K562 (cell line): ENCODE measurements around the gene GPS2. TPM values are rescaled to one million over a fixed set of nuclear protein-coding genes. Genes with fewer than 3 reads are reported as not detected.
A peak's percentile ranks its signal among the peaks of the same experiment; 100 is the strongest.

Experiments used
- ATF7 ChIP-seq: fragments of 450-650 bp; IDR thresholded peaks from 2 replicates; pipeline ENCODE4 v1.7.1; 2014; ENCODE audit warnings: mild to moderate bottlenecking, moderate library complexity
- E4F1 ChIP-seq: fragments of 250-450 bp; sonication (Bioruptor Pico); IDR thresholded peaks from 2 replicates; pipeline ENCODE4 v1.5.0; 2021; ENCODE audit warnings: mild to moderate bottlenecking, borderline replicate concordance
- KDM5B ChIP-seq: fragments of 200-600 bp; sonication (generic); IDR thresholded peaks from 2 replicates; pipeline ENCODE4 v1.6.1; 2012; ENCODE audit warnings: low read depth, mild to moderate bottlenecking, moderate library complexity, low read length, control low read depth, inconsistent platforms; ENCODE audit not compliant: insufficient replicate concordance
- NR2C1 ChIP-seq, 2 experiments: fragments of 450-650 bp; IDR thresholded peaks; 2 replicates each; pipeline ENCODE4 v1.6.1; 2017; ENCODE audit warnings: mild to moderate bottlenecking in 2 of 2, antibody characterized with exemption in 1 of 2, inconsistent platforms in 1 of 2, missing compliant biosample characterization in 1 of 2, missing genetic modification characterization in 1 of 2
- RBBP5 ChIP-seq: fragments of 200-600 bp; sonication (generic); IDR thresholded peaks from 2 replicates; pipeline ENCODE4 v1.6.1; 2012; ENCODE audit warnings: borderline replicate concordance, mild to moderate bottlenecking, low read length, control low read depth, inconsistent platforms; ENCODE audit not compliant: insufficient read depth, poor library complexity, severe bottlenecking
- SP1 ChIP-seq: sonication (generic); formaldehyde crosslinking; IDR thresholded peaks from 2 replicates; pipeline ENCODE4 v1.8.1; 2022; ENCODE audit warnings: mild to moderate bottlenecking, missing genetic modification reagents
- ZFX ChIP-seq: sonication (generic); formaldehyde crosslinking; IDR thresholded peaks from 2 replicates; pipeline ENCODE4 v1.8.0; 2022; ENCODE audit warnings: mild to moderate bottlenecking, missing genetic modification reagents, moderate library complexity
- ZMIZ1 ChIP-seq, 2 experiments: fragments of 150-350 bp in 1 of 2; IDR thresholded peaks; 2 replicates each; pipeline ENCODE4 v1.6.1; 2012 to 2016; ENCODE audit warnings: low read depth in 2 of 2, low read length in 2 of 2, mild to moderate bottlenecking in 1 of 2, moderate library complexity in 1 of 2
- ZNF224 ChIP-seq: sonication (generic); formaldehyde crosslinking; IDR thresholded peaks from 2 replicates; pipeline ENCODE4 v1.8.0; 2022; ENCODE audit warnings: mild to moderate bottlenecking, missing genetic modification reagents
- polyA plus RNA-seq, 8 experiments: library from polyadenylated mRNA; depleted of rRNA in 4 of 8; stranded (reverse) in 5 of 8; unstranded in 3 of 8; fragments of >200 nt; fragmentation: Nextera tagmentation in 2 of 8; fragmentation: Illumina TruSeq in 1 of 8; extraction: Ambion mirVana in 2 of 8; extraction: Trizol in 1 of 8; gene quantifications; 2 replicates each; pipeline versions ENCODE4 v1.2.1 to v1.2.3, GENCODE V29; 2011 to 2014; ENCODE audit warnings: inconsistent platforms in 1 of 8, missing spikeins in 1 of 8
- total RNA-seq, 7 experiments: library from RNA; depleted of rRNA in 6 of 7; stranded (reverse); fragments of >200 nt in 6 of 7; fragmentation: Illumina TruSeq in 2 of 7; extraction: Trizol in 2 of 7; gene quantifications; 2 replicates each; pipeline versions ENCODE4 v1.2.1 to v1.2.3, GENCODE V29; 2011 to 2021; ENCODE audit warnings: low replicate concordance in 1 of 7
- TF ChIP-seq, protein P1 (sequence below): sonication (generic); formaldehyde crosslinking; IDR thresholded peaks from 2 replicates; pipeline ENCODE4 v1.8.0; 2022; ENCODE audit warnings: mild to moderate bottlenecking, low read depth, missing genetic modification reagents
- TF ChIP-seq, protein P2 (sequence below): sonication (generic); formaldehyde crosslinking; IDR thresholded peaks from 2 replicates; pipeline ENCODE4 v1.8.0; 2022; ENCODE audit warnings: mild to moderate bottlenecking, missing genetic modification reagents
- TF ChIP-seq, protein P3 (sequence below): sonication (generic); formaldehyde crosslinking; IDR thresholded peaks from 2 replicates; pipeline ENCODE4 v1.8.1; 2022; ENCODE audit warnings: missing genetic modification reagents

Gene GPS2
- total and polyA plus RNA-seq, 9 of the 15 experiments (the other 6 are each of a cell fraction or from before 2014, with no cell fraction given) = 18.3 to 75.7 (median 37.0) TPM

- TF ChIP-seq ZMIZ1 (IDR thresholded peaks at IDR 0.05; ENCODE audit: low read depth in 2 of 2, low read length in 2 of 2) = no peak
- peak; percentile 53 for TF ChIP-seq KDM5B
- TF ChIP-seq NR2C1 (IDR thresholded peaks at IDR 0.05) = 0 out of 2 replicates have a peak, but pooled peaks have one; percentile 23
- TF ChIP-seq NR2C1 (tag; IDR thresholded peaks at IDR 0.05) = no peak
- no peak for TF ChIP-seq ZNF224
- TF ChIP-seq E4F1 (CRISPR knock-in tag) = peak; percentile 98
- TF ChIP-seq ZFX (CRISPR knock-in tag) = peak; percentile 30
- TF ChIP-seq, protein P1, sequence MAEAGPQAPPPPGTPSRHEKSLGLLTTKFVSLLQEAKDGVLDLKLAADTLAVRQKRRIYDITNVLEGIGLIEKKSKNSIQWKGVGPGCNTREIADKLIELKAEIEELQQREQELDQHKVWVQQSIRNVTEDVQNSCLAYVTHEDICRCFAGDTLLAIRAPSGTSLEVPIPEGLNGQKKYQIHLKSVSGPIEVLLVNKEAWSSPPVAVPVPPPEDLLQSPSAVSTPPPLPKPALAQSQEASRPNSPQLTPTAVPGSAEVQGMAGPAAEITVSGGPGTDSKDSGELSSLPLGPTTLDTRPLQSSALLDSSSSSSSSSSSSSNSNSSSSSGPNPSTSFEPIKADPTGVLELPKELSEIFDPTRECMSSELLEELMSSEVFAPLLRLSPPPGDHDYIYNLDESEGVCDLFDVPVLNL (CRISPR knock-in tag) = peak; percentile 30; the same call in 1 of the 2 replicates
- 0 out of 2 replicates have a peak, but pooled peaks have one; percentile 53 for TF ChIP-seq ATF7
- TF ChIP-seq RBBP5 = peak; percentile 22
- TF ChIP-seq, protein P2, sequence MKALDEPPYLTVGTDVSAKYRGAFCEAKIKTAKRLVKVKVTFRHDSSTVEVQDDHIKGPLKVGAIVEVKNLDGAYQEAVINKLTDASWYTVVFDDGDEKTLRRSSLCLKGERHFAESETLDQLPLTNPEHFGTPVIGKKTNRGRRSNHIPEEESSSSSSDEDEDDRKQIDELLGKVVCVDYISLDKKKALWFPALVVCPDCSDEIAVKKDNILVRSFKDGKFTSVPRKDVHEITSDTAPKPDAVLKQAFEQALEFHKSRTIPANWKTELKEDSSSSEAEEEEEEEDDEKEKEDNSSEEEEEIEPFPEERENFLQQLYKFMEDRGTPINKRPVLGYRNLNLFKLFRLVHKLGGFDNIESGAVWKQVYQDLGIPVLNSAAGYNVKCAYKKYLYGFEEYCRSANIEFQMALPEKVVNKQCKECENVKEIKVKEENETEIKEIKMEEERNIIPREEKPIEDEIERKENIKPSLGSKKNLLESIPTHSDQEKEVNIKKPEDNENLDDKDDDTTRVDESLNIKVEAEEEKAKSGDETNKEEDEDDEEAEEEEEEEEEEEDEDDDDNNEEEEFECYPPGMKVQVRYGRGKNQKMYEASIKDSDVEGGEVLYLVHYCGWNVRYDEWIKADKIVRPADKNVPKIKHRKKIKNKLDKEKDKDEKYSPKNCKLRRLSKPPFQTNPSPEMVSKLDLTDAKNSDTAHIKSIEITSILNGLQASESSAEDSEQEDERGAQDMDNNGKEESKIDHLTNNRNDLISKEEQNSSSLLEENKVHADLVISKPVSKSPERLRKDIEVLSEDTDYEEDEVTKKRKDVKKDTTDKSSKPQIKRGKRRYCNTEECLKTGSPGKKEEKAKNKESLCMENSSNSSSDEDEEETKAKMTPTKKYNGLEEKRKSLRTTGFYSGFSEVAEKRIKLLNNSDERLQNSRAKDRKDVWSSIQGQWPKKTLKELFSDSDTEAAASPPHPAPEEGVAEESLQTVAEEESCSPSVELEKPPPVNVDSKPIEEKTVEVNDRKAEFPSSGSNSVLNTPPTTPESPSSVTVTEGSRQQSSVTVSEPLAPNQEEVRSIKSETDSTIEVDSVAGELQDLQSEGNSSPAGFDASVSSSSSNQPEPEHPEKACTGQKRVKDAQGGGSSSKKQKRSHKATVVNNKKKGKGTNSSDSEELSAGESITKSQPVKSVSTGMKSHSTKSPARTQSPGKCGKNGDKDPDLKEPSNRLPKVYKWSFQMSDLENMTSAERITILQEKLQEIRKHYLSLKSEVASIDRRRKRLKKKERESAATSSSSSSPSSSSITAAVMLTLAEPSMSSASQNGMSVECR (CRISPR knock-in tag) = peak; percentile 7; the same call in 1 of the 2 replicates
- TF ChIP-seq, protein P3, sequence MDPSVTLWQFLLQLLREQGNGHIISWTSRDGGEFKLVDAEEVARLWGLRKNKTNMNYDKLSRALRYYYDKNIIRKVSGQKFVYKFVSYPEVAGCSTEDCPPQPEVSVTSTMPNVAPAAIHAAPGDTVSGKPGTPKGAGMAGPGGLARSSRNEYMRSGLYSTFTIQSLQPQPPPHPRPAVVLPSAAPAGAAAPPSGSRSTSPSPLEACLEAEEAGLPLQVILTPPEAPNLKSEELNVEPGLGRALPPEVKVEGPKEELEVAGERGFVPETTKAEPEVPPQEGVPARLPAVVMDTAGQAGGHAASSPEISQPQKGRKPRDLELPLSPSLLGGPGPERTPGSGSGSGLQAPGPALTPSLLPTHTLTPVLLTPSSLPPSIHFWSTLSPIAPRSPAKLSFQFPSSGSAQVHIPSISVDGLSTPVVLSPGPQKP (CRISPR knock-in tag) = no peak
- peak; percentile 87 for TF ChIP-seq SP1
These were observed 14.3 kb upstream of the GPS2 start (continued) for GRCh38 chr17:7329374-7329996.
